ENCODE results near the gene NKX6-2.

The NKX6-2 gene

DNA sequence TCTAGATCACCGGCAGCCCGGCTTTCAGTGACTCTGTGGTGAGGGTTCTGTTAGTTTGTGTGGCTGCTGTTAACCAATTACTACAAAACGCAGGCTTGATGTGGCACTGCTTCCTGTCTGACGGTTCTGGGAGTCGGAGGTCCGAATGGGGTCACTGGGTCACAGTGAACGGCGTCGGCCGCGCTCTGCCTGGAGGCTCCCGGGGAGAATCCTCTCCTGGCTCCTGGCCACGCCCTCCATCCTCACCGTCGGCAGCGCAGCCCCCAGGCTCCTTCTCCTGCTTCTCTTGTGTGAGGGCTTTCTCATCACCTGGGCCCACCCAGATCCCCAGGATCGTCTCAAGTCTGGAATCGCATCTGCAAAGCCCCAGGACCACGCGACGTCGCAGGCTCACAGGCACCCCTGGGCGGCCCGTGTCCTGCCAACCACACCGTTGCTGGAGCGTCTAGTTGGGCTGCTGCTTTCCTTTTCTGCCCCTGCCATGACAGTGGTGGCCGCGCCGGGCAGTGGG lies 31.8 kb upstream of the NKX6-2 start:
- H3K27me3 ChIP-seq (replicated peaks in 2 of 5; ENCODE audit: control insufficient read depth in 4 of 5, insufficient read depth in 5 of 5, low read length in 4 of 5), result peaks cover 0 to 31% (median 7%) of the 10 kb centered on the region in 5 experiments
- no peak overlapping the region for H3K27ac ChIP-seq (ENCODE audit: insufficient read depth in 1 of 2, low read depth in 1 of 2, low read length in 2 of 2, poor library complexity in 1 of 2, severe bottlenecking in 2 of 2)
- H3K9me3 ChIP-seq (ENCODE audit: control extremely low read depth in 1 of 5, control insufficient read depth in 4 of 5, insufficient read depth in 2 of 5, low read depth in 1 of 5, low read length in 4 of 5), result peaks cover 0 to 6% (median 0%) of the 10 kb centered on the region in 5 experiments
- no peak for DNase-seq
- ChIA-PET CTCF (no interaction called here), POLR2A (no interaction called here)
- H3K4me3 ChIP-seq (ENCODE audit: control insufficient read depth in 1 of 7, extremely low read depth in 1 of 7, insufficient read depth in 4 of 7, low read depth in 2 of 7, low read length in 6 of 7), result no peak overlapping the region
- H3K4me1 ChIP-seq (ENCODE audit: control extremely low read depth in 1 of 4, control insufficient read depth in 4 of 4, insufficient read depth in 4 of 4, low read length in 3 of 4), result no peaks in the 10 kb centered on the region
- no peaks in the 10 kb centered on the region for H3K36me3 ChIP-seq (ENCODE audit: control insufficient read depth in 4 of 4, insufficient read depth in 4 of 4, low read length in 3 of 4)
- WGBS (ENCODE audit: insufficient coverage), result 89% methylated on average over 24 of the region's 29 CpGs

DNA sequence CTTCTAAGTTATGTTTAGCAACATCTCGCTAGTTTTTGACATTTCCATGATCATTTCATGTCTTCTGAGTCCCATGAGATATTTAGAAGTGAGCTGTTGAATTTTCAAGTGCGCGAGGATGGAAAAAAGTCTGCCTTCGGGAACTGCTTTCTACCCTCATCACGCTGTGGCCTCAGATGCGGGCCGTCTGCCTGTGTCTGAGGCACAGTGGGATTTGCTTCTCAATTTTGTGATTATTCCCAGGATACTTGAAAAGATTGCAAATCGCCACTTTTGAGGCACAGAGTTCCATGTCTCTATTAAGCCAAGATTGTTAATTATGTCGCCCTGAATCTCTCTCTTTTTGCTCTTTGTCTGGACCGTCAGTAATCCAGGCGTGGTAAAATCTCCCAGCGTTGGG lies 30.8 kb upstream of the NKX6-2 start:
- peaks cover 0 to 6% (median 0%) of the 10 kb centered on the region in 5 experiments for H3K9me3 ChIP-seq (ENCODE audit: control extremely low read depth in 1 of 5, control insufficient read depth in 4 of 5, insufficient read depth in 2 of 5, low read depth in 1 of 5, low read length in 4 of 5)
- CTCF ChIA-PET, result no interaction called here

DNA sequence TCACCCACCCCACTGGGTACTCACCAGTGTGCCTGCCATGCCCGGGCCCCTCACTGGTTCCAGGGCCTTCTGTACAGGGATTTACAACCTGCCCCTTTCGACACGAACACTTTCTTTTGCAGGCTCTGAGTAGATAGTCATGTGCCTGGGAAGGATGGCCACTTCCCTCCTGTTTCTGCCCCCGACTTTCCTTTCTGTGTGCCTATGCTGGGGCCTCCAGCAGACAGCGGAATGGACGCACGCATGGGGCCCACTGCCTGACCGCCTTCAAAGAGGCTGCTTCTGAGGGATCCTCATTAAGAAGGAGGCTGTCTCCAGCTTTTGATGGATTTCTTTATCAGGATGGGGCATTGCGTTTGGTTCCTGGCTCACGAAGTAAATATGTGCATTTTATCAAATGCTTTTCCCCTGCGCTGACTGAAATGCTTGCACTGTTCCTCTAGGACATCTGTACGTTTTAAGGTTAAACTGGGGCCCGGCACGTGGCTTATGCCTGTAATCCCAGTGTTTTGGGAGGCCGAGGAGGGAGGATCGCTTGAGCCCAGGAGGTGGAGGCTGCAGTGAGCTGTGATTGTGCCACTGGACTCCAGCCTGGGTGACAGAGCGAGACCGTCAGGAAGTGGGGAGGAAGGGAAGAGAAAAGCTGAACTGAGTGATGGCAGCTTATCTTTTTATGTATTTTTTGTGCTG lies 29.4 kb upstream of the NKX6-2 start:
- H3K27me3 ChIP-seq (replicated peaks in 2 of 5; ENCODE audit: control insufficient read depth in 4 of 5, insufficient read depth in 5 of 5, low read length in 4 of 5), result peaks cover 0 to 37% (median 7%) of the 10 kb centered on the region in 5 experiments
- H3K27ac ChIP-seq (ENCODE audit: insufficient read depth in 1 of 2, low read depth in 1 of 2, low read length in 2 of 2, poor library complexity in 1 of 2, severe bottlenecking in 2 of 2), result no peak overlapping the region
- POLR2A ChIA-PET, result no interaction called here
- DNase-seq, result no peak
- CTCF ChIA-PET, result no interaction called here
- H3K9me3 ChIP-seq (ENCODE audit: control extremely low read depth in 1 of 5, control insufficient read depth in 4 of 5, insufficient read depth in 2 of 5, low read depth in 1 of 5, low read length in 4 of 5), result peaks cover 0 to 6% (median 0%) of the 10 kb centered on the region in 5 experiments
- H3K4me3 ChIP-seq (ENCODE audit: control insufficient read depth in 1 of 7, extremely low read depth in 1 of 7, insufficient read depth in 4 of 7, low read depth in 2 of 7, low read length in 6 of 7), result no peak overlapping the region
- no peaks in the 10 kb centered on the region for H3K4me1 ChIP-seq (ENCODE audit: control extremely low read depth in 1 of 4, control insufficient read depth in 4 of 4, insufficient read depth in 4 of 4, low read length in 3 of 4)
- no peaks in the 10 kb centered on the region for H3K36me3 ChIP-seq (ENCODE audit: control insufficient read depth in 4 of 4, insufficient read depth in 4 of 4, low read length in 3 of 4)
- WGBS (ENCODE audit: insufficient coverage), result 74% methylated on average over 17 of the region's 18 CpGs

More for the DNA sequence above, 30.8 kb upstream of the NKX6-2 start:
- no peak for DNase-seq
- Histone ChIP-seq H3K36me3 (ENCODE audit: control insufficient read depth in 4 of 4, insufficient read depth in 4 of 4, low read length in 3 of 4) (no peaks in the 10 kb centered on the region), H3K4me3 (ENCODE audit: control insufficient read depth in 1 of 7, extremely low read depth in 1 of 7, insufficient read depth in 4 of 7, low read depth in 2 of 7, low read length in 6 of 7) (no peak overlapping the region), H3K4me1 (ENCODE audit: control extremely low read depth in 1 of 4, control insufficient read depth in 4 of 4, insufficient read depth in 4 of 4, low read length in 3 of 4) (no peaks in the 10 kb centered on the region), H3K27me3 (replicated peaks in 2 of 5; ENCODE audit: control insufficient read depth in 4 of 5, insufficient read depth in 5 of 5, low read length in 4 of 5) (peaks cover 0 to 31% (median 7%) of the 10 kb centered on the region in 5 experiments), H3K27ac (ENCODE audit: insufficient read depth in 1 of 2, low read depth in 1 of 2, low read length in 2 of 2, poor library complexity in 1 of 2, severe bottlenecking in 2 of 2) (no peak overlapping the region)
- WGBS (ENCODE audit: insufficient coverage), result 93% methylated on average over 11 of the region's 12 CpGs
- POLR2A ChIA-PET, result no interaction called here

DNA sequence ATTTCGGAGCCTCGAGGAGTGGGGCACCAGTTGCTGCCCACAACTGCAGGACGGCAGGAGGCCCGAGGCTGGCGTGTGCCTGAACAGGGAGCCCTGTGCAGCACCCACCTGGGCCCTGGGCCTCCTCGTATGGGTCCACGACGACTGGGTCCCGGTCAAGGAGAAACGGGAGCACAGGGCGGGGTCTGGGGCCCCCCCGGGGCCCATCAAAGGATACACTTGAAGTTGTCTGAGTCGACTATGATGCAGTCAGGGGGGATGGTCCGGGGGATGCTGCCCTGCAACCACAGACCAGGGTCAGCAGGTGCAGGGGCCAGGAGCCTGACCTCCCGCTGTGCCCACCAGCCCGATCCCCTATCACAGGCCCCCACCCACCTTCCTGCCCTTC lies 28.5 kb upstream of the NKX6-2 start:
- POLR2A ChIA-PET, result no interaction called here
- peaks cover 0 to 40% (median 7%) of the 10 kb centered on the region in 5 experiments for H3K27me3 ChIP-seq (replicated peaks in 2 of 5; ENCODE audit: control insufficient read depth in 4 of 5, insufficient read depth in 5 of 5, low read length in 4 of 5)
- H3K4me3 ChIP-seq (ENCODE audit: control insufficient read depth in 1 of 7, extremely low read depth in 1 of 7, insufficient read depth in 4 of 7, low read depth in 2 of 7, low read length in 6 of 7), result no peak overlapping the region
- CTCF ChIA-PET, result no interaction called here
- peaks cover 0 to 2% (median 0%) of the 10 kb centered on the region in 5 experiments for H3K9me3 ChIP-seq (ENCODE audit: control extremely low read depth in 1 of 5, control insufficient read depth in 4 of 5, insufficient read depth in 2 of 5, low read depth in 1 of 5, low read length in 4 of 5)
- H3K4me1 ChIP-seq (ENCODE audit: control extremely low read depth in 1 of 4, control insufficient read depth in 4 of 4, insufficient read depth in 4 of 4, low read length in 3 of 4), result no peaks in the 10 kb centered on the region
- H3K27ac ChIP-seq (ENCODE audit: insufficient read depth in 1 of 2, low read depth in 1 of 2, low read length in 2 of 2, poor library complexity in 1 of 2, severe bottlenecking in 2 of 2), result no peak overlapping the region
- no peaks in the 10 kb centered on the region for H3K36me3 ChIP-seq (ENCODE audit: control insufficient read depth in 4 of 4, insufficient read depth in 4 of 4, low read length in 3 of 4)
- DNase-seq, result no peak
- WGBS (ENCODE audit: insufficient coverage), result 88% methylated on average over 11 of the region's 16 CpGs

DNA sequence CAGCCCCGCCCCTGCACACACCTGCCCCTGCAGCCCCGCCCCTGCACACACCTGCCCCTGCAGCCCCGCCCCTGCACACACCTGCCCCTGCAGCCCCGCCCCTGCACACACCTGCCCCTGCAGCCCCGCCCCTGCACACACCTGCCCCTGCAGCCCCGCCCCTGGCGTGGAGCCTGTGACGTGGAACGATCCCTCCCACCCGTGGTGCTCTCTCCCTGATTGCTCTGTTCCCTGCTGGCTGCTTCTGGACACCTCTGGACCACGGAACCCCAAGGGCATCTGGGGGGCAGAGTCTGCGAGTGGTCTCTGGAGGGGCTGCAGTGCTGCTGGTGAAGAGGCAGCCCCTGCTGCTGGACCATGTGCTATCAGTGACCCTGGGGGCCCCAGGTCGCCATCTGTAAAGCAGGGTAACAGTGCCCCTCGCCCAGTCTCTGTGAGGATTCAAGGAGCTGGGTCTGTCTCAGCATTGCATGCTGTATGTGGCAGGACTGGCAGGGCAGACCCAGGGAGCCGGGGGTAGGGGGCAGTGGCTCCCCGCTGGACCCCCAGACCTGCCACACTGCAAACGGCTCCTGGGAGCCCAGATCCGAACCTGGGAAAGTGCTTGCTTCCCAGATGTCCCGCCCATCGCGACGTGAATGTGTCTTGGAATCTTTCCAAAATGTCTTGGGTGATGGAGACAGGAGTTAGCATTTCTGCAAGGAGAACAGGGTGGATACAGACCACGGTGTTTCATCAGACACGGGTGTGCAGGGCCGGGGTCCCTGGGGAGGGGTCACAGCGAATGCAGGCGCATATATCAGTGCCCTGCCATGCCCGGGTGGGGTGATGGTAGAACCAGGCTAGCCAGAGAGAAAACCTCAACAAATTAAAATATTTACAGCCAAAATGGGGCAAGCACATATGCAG lies 27.9 kb upstream of the NKX6-2 start:
- peaks cover 0 to 43% (median 7%) of the 10 kb centered on the region in 5 experiments for H3K27me3 ChIP-seq (replicated peaks in 2 of 5; ENCODE audit: control insufficient read depth in 4 of 5, insufficient read depth in 5 of 5, low read length in 4 of 5)
- ChIA-PET POLR2A (no interaction called here), CTCF (no interaction called here)
- H3K27ac ChIP-seq (ENCODE audit: insufficient read depth in 1 of 2, low read depth in 1 of 2, low read length in 2 of 2, poor library complexity in 1 of 2, severe bottlenecking in 2 of 2), result no peak overlapping the region
- H3K4me1 ChIP-seq (ENCODE audit: control extremely low read depth in 1 of 4, control insufficient read depth in 4 of 4, insufficient read depth in 4 of 4, low read length in 3 of 4), result no peaks in the 10 kb centered on the region
- no peak for DNase-seq
- no peak overlapping the region for H3K4me3 ChIP-seq (ENCODE audit: control insufficient read depth in 1 of 7, extremely low read depth in 1 of 7, insufficient read depth in 4 of 7, low read depth in 2 of 7, low read length in 6 of 7)
- no peaks in the 10 kb centered on the region for H3K36me3 ChIP-seq (ENCODE audit: control insufficient read depth in 4 of 4, insufficient read depth in 4 of 4, low read length in 3 of 4)
- 88% methylated on average over 18 of the region's 28 CpGs for WGBS (ENCODE audit: insufficient coverage)
- H3K9me3 ChIP-seq (ENCODE audit: control extremely low read depth in 1 of 5, control insufficient read depth in 4 of 5, insufficient read depth in 2 of 5, low read depth in 1 of 5, low read length in 4 of 5), result no peaks in the 10 kb centered on the region

DNA sequence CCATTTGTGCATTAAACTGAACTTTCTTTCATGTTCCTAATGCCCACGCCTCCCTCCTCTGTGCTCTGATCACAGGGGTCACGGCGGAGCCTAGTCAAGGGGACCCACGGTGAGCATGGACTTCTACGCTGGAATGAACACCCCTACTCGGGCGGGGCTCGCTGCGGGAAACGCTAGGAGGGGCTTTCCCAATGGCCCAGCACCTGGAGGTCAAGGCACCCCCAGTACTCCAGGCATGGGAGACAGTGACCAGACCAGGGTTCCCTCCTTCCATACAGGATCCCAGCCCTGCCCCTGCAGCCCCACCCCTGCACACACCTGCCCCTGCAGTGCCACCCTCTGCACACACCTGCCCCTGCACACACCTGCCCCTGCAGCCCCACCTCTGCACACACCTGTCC lies 27.1 kb upstream of the NKX6-2 start:
- WGBS (ENCODE audit: insufficient coverage), result 92% methylated on average over 9 of the region's 10 CpGs
- H3K27ac ChIP-seq (ENCODE audit: insufficient read depth in 1 of 2, low read depth in 1 of 2, low read length in 2 of 2, poor library complexity in 1 of 2, severe bottlenecking in 2 of 2), result no peak overlapping the region
- no peaks in the 10 kb centered on the region for H3K9me3 ChIP-seq (ENCODE audit: control extremely low read depth in 1 of 5, control insufficient read depth in 4 of 5, insufficient read depth in 2 of 5, low read depth in 1 of 5, low read length in 4 of 5)
- peaks cover 0 to 49% (median 7%) of the 10 kb centered on the region in 5 experiments for H3K27me3 ChIP-seq (replicated peaks in 2 of 5; ENCODE audit: control insufficient read depth in 4 of 5, insufficient read depth in 5 of 5, low read length in 4 of 5)
- H3K36me3 ChIP-seq (ENCODE audit: control insufficient read depth in 4 of 4, insufficient read depth in 4 of 4, low read length in 3 of 4), result no peaks in the 10 kb centered on the region
- CTCF ChIA-PET, result interaction anchor here (0.6 kb wide), 1 partner anchor 1359 kb away, joined by 3 read pairs; no protein-coding TSS in a partner anchor
- no peak for DNase-seq
- no peaks in the 10 kb centered on the region for H3K4me1 ChIP-seq (ENCODE audit: control extremely low read depth in 1 of 4, control insufficient read depth in 4 of 4, insufficient read depth in 4 of 4, low read length in 3 of 4)
- H3K4me3 ChIP-seq (ENCODE audit: control insufficient read depth in 1 of 7, extremely low read depth in 1 of 7, insufficient read depth in 4 of 7, low read depth in 2 of 7, low read length in 6 of 7), result no peak overlapping the region
- POLR2A ChIA-PET, result no interaction called here

DNA sequence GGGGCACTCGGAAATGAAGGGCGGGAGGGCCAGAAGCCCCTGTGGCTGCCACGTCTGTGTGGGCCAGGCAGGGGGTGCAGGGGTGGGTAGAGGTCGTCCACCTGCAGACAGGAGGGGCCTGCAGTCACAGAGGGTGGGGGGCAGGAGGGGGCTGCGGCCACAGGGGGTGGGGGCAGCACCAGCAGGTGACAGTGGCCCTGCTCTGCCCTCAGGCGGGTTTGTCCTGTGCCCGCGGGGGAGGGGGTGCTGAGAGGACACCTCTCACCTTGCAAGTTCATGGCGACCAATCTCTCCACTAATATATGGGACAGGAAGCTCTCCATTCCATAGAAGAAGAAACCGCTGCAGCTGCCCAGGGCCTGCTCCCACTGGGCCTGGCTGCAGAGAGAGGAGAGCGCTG lies 26.6 kb upstream of the NKX6-2 start:
- 90% methylated on average over 8 of the region's 11 CpGs for WGBS (ENCODE audit: insufficient coverage)
- no peak for DNase-seq
- no peak overlapping the region for H3K4me3 ChIP-seq (ENCODE audit: control insufficient read depth in 1 of 7, extremely low read depth in 1 of 7, insufficient read depth in 4 of 7, low read depth in 2 of 7, low read length in 6 of 7)
- no peaks in the 10 kb centered on the region for H3K9me3 ChIP-seq (ENCODE audit: control extremely low read depth in 1 of 5, control insufficient read depth in 4 of 5, insufficient read depth in 2 of 5, low read depth in 1 of 5, low read length in 4 of 5)
- peaks cover 0 to 46% (median 7%) of the 10 kb centered on the region in 5 experiments for H3K27me3 ChIP-seq (replicated peaks in 2 of 5; ENCODE audit: control insufficient read depth in 4 of 5, insufficient read depth in 5 of 5, low read length in 4 of 5)
- no peaks in the 10 kb centered on the region for H3K36me3 ChIP-seq (ENCODE audit: control insufficient read depth in 4 of 4, insufficient read depth in 4 of 4, low read length in 3 of 4)
- no peaks in the 10 kb centered on the region for H3K4me1 ChIP-seq (ENCODE audit: control extremely low read depth in 1 of 4, control insufficient read depth in 4 of 4, insufficient read depth in 4 of 4, low read length in 3 of 4)
- POLR2A ChIA-PET, result no interaction called here
- H3K27ac ChIP-seq (ENCODE audit: insufficient read depth in 1 of 2, low read depth in 1 of 2, low read length in 2 of 2, poor library complexity in 1 of 2, severe bottlenecking in 2 of 2), result no peak overlapping the region
- CTCF ChIA-PET, result interaction anchor here (0.6 kb wide), 1 partner anchor 1359 kb away, joined by 3 read pairs; no protein-coding TSS in a partner anchor
